ENCODE data around the gene CORO2B. TPM values are rescaled to one million over a fixed set of nuclear protein-coding genes. Genes with fewer than 3 reads are reported as not detected.

Gene CORO2B
- total RNA-seq, 4 donors from 2014 or later: 0.80 to 4.5 (median 2.3) TPM

DNA sequence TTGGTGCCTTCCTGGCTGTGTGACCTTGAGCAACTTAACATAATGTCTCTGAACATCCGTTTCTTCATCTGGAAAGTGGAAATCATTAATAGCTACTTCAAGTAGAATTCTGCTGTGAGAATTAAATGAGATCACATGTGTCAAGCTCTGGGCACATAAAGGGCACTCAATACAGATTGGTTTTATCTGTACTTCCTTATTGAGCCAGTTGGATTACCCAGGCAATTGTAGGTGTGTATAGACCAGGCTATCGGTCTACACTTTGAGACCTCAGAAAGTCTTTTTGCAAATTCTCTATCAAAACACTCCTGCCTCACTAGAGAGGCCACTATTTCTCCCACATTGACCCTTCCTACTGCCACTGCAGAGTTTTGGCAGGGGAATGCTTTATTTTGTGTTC is 194.2 kb downstream of the CORO2B start:
- 77 to 91% methylated on average over 2 of the region's 2 CpGs for WGBS, 2 donors
- intact Hi-C loops (cut with DNase I; ENCODE audit: low total_unique reads): no loop called here
- no peak overlapping the region for H3K4me3 ChIP-seq (ENCODE audit: low read depth, poor library complexity, severe bottlenecking)
- TF ChIP-seq POLR2A (IDR thresholded peaks at IDR 0.05): no peak
- TF ChIP-seq, protein P1, sequence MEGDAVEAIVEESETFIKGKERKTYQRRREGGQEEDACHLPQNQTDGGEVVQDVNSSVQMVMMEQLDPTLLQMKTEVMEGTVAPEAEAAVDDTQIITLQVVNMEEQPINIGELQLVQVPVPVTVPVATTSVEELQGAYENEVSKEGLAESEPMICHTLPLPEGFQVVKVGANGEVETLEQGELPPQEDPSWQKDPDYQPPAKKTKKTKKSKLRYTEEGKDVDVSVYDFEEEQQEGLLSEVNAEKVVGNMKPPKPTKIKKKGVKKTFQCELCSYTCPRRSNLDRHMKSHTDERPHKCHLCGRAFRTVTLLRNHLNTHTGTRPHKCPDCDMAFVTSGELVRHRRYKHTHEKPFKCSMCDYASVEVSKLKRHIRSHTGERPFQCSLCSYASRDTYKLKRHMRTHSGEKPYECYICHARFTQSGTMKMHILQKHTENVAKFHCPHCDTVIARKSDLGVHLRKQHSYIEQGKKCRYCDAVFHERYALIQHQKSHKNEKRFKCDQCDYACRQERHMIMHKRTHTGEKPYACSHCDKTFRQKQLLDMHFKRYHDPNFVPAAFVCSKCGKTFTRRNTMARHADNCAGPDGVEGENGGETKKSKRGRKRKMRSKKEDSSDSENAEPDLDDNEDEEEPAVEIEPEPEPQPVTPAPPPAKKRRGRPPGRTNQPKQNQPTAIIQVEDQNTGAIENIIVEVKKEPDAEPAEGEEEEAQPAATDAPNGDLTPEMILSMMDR (IDR thresholded peaks at IDR 0.05): no peak
- DNase-seq (ENCODE audit: low spot score in 2 of 2): no peak

DNA sequence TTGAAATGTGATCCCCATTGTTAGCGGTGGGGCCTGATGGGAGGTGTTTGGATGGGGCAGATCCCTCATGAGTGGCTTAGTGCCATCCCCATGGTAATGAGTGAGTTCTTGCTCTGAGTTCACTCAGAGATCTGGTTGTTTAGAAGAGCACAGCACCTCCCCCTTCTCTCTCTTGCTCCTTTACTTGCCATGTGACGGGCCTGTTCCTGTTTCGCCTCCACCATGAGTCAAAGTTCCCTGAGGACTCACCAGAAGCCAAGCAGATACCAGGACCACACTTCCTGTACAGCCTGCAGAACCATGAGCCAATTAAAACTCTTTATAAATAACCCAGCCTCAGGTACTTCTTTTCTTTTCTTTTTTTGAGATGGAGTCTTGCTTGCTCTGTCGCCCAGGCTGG is 195.3 kb downstream of the CORO2B start:
- intact Hi-C loops (cut with DNase I; ENCODE audit: low total_unique reads): no loop called here
- no peak overlapping the region for H3K4me3 ChIP-seq (ENCODE audit: low read depth, poor library complexity, severe bottlenecking)
- 91 to 95% methylated on average over 4 of the region's 4 CpGs for WGBS, 2 donors
- no peak for DNase-seq (ENCODE audit: low spot score in 2 of 2)
- no peak for TF ChIP-seq POLR2A (IDR thresholded peaks at IDR 0.05)
- TF ChIP-seq, protein P1 (IDR thresholded peaks at IDR 0.05): no peak

DNA sequence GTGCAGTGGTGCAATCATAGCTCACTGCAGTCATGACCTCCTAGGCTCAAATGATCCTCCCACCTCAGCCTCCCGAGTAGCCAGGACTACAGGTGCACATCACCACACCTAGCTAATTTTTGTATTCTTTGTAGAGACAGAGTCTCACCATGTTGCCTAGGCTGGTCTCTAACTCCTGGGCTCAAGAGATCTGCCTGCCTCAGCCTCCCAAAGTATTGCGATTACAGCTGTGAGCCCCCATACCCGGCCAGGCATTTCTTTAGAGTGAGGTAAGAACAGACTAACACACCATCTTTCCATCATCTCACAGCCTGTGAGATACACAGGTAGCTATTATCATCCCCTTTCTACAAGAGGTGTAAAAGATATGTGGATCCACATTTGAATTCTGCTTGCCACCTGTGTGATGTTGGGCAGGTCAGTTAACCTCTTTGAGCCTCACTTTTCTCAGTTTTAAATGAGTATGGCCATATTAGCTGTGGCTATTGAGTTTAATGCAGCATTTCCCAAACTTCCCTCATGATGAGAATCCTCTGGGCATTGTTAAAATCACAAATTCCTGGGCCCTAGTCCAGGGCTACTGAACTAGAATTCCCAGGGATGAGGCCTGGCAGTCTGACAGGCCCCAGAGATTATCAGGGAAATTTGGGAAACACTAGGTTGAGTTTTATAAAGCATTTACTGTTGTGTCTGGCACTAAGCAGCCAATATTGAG is 195.9 kb downstream of the CORO2B start:
- H3K4me3 ChIP-seq (ENCODE audit: low read depth, poor library complexity, severe bottlenecking): no peak overlapping the region
- intact Hi-C loops (cut with DNase I; ENCODE audit: low total_unique reads): loop anchor here (5.0 kb wide), 1 partner anchor 1268 kb away; no protein-coding TSS in a partner anchor
- WGBS, 2 donors: 89 to 98% methylated on average over 3 of the region's 3 CpGs
- no peak for DNase-seq (ENCODE audit: low spot score in 2 of 2)
- TF ChIP-seq, protein P1 (IDR thresholded peaks at IDR 0.05): no peak
- TF ChIP-seq POLR2A (IDR thresholded peaks at IDR 0.05): no peak

DNA sequence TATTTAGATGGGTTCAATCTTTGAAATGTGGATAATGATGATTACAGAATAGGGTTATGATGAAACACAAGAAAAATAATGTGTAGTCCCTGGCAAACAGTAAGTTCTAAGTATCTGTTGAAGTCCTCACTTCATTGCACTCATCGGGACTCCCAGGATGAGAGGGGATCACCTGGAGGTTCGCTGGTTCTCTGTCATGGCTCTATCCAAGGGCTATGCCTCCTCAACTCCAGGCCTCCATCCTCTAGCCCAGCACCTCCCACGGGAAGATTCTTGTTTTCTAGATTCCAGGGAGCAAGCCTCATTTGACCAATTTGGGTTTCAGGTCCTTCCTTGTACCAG is 196.4 kb downstream of the CORO2B start:
- TF ChIP-seq, protein P1 (IDR thresholded peaks at IDR 0.05): no peak
- no peak for TF ChIP-seq POLR2A (IDR thresholded peaks at IDR 0.05)
- no peak for DNase-seq (ENCODE audit: low spot score in 2 of 2)
- H3K4me3 ChIP-seq (ENCODE audit: low read depth, poor library complexity, severe bottlenecking): no peak overlapping the region
- intact Hi-C loops (cut with DNase I; ENCODE audit: low total_unique reads): loop anchor here (5.0 kb wide), 1 partner anchor 1267 kb away; no protein-coding TSS in a partner anchor
- WGBS, 2 donors: 85 to 86% methylated on average over 3 of the region's 3 CpGs

DNA sequence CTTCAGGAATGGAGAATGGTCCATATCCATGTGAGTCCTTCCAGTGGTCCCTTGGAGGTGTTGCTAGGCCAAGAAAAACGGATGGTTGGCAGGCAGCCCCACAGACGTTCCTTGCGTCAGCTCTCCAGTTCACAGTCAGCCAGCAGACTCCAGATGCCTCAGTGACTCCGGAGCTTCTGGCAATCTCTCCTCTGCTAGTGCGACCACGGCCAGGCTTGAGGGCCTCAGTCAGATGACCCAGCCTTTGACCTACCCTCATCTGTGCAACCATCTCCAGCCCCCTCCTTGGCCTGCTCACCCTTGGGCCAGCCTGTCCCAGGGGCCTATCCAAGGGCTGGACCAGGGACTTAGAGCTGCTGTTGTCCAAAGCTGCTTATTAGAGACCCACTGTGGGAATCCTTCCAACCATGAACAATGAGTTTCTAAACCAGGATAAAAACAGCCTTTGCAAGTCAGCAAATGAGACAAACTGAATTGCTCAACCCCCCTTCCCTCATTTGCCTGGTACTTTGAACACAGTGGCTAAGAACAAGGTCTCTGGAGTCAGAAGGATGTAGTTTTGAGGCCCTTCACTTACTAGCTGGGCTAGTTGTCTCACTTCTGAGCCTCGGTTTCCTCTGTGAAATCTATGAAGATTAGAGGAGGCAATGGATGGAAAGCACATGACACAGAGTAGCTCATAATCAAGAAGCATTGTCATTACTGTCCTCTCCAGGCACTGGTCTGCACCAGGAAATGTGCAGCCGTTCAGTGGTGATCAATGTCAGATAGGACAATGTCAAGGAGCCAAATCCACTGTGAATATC is 197.1 kb downstream of the CORO2B start:
- TF ChIP-seq, protein P1 (IDR thresholded peaks at IDR 0.05): no peak
- no peak for TF ChIP-seq POLR2A (IDR thresholded peaks at IDR 0.05)
- intact Hi-C loops (cut with DNase I; ENCODE audit: low total_unique reads): loop anchor here (5.0 kb wide), 1 partner anchor 1266 kb away; no protein-coding TSS in a partner anchor
- 55 to 62% methylated on average over 8 of the region's 8 CpGs for WGBS, 2 donors
- H3K4me3 ChIP-seq (ENCODE audit: low read depth, poor library complexity, severe bottlenecking): no peak overlapping the region
- DNase-seq (ENCODE audit: low spot score in 2 of 2): peak; percentile 73 to 96
